Breast epithelium (tissue), 3 donors: ENCODE results near the gene CAMTA1.

ENCODE experiments used
- POLR2A ChIP-seq: fragments of 450-650 bp; IDR thresholded peaks from one replicate; pipeline ENCODE4 v1.6.1; 2016; ENCODE audit warnings: antibody characterized with exemption, mild to moderate bottlenecking, moderate library complexity
- POLR2AphosphoS5 ChIP-seq, 3 donors: sonication (generic); formaldehyde crosslinking; IDR thresholded peaks; one replicate each; pipeline ENCODE4 v1.6.1; 2017; ENCODE audit warnings: antibody characterized with exemption in 3 of 3
- TF ChIP-seq, protein P1 (sequence below), 3 donors: fragments of 450-650 bp; IDR thresholded peaks; one replicate each; pipeline ENCODE4 v1.5.1; 2016 to 2017; ENCODE audit warnings: antibody characterized with exemption in 3 of 3, mild to moderate bottlenecking in 3 of 3, moderate library complexity in 3 of 3

GRCh38 chr1:7430047-7430608 is 644.9 kb downstream of the CAMTA1 start:
- TF ChIP-seq POLR2AphosphoS5 (IDR thresholded peaks at IDR 0.05) (no peak), POLR2A (no peak)
- TF ChIP-seq, protein P1, sequence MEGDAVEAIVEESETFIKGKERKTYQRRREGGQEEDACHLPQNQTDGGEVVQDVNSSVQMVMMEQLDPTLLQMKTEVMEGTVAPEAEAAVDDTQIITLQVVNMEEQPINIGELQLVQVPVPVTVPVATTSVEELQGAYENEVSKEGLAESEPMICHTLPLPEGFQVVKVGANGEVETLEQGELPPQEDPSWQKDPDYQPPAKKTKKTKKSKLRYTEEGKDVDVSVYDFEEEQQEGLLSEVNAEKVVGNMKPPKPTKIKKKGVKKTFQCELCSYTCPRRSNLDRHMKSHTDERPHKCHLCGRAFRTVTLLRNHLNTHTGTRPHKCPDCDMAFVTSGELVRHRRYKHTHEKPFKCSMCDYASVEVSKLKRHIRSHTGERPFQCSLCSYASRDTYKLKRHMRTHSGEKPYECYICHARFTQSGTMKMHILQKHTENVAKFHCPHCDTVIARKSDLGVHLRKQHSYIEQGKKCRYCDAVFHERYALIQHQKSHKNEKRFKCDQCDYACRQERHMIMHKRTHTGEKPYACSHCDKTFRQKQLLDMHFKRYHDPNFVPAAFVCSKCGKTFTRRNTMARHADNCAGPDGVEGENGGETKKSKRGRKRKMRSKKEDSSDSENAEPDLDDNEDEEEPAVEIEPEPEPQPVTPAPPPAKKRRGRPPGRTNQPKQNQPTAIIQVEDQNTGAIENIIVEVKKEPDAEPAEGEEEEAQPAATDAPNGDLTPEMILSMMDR (IDR thresholded peaks at IDR 0.05): no peak
